Skeletal muscle satellite cell (primary cell): ENCODE measurements around the gene MRPS15. TPM values are rescaled to one million over a fixed set of nuclear protein-coding genes. Genes with fewer than 3 reads are reported as not detected.
"Not testable (repeated sequence)": the region's sequence is repeated elsewhere in the genome, so short reads cannot be mapped to it uniquely, and the experiment has no call there.

Source experiments
- H3K27me3 ChIP-seq: 2 replicates; pipeline ENCODE4 v1.7.0; 2013; ENCODE audit warnings: low read length; ENCODE audit not compliant: control insufficient read depth, insufficient read depth
- H3K36me3 ChIP-seq: 2 replicates; pipeline ENCODE4 v1.7.0; 2013; ENCODE audit warnings: mild to moderate bottlenecking, control low read depth, low read length; ENCODE audit not compliant: insufficient read depth
- H3K4me1 ChIP-seq: 2 replicates; pipeline ENCODE4 v1.7.0; 2013; ENCODE audit warnings: low read length; ENCODE audit not compliant: control insufficient read depth, insufficient read depth
- H3K4me2 ChIP-seq: 2 replicates; pipeline ENCODE4 v1.7.0; 2013; ENCODE audit warnings: mild to moderate bottlenecking, low read length
- H3K4me3 ChIP-seq: 2 replicates; pipeline ENCODE4 v1.7.0; 2013; ENCODE audit warnings: low read length
- H3K9ac ChIP-seq: 2 replicates; pipeline ENCODE4 v1.7.0; 2013; ENCODE audit warnings: mild to moderate bottlenecking, low read depth, low read length, moderate library complexity
- H3K9me3 ChIP-seq: replicated peaks from 2 replicates; pipeline ENCODE4 v1.7.0; 2013; ENCODE audit warnings: mild to moderate bottlenecking, control low read depth, low read length
- total RNA-seq: library from RNA; depleted of rRNA; stranded (reverse); fragments of >200 nt; gene quantifications from 2 replicates; pipeline ENCODE4 v1.2.3, GENCODE V29; 2012; rRNA removed

MRPS15 gene
- total RNA-seq = 89.1 and 103 TPM in 2 replicates

- peaks cover 17% of the 10 kb centered on the region for H3K4me1 ChIP-seq
- H3K9me3 ChIP-seq = no peaks in the 10 kb centered on the region
Measured at GRCh38 chr1:36463803-36464604, at the start of gene MRPS15. Gene MRPS15, minus strand, starts transcription at chr1:36464384. Its CDS starts 109 bp downstream, at chr1:36464275.

GRCh38 chr1:36512842-36513241, 48.7 kb upstream of the MRPS15 start:
- no peak overlapping the region for H3K4me2 ChIP-seq
- H3K36me3 ChIP-seq = no peaks in the 10 kb centered on the region
- no peaks in the 10 kb centered on the region for H3K4me1 ChIP-seq
- no peak overlapping the region for H3K4me3 ChIP-seq
- H3K27me3 ChIP-seq = peaks cover 4% of the 10 kb centered on the region
- H3K9ac ChIP-seq = no peak overlapping the region
- no peaks in the 10 kb centered on the region for H3K9me3 ChIP-seq

More at GRCh38 chr1:36463803-36464604, at the start of gene MRPS15:
- peak within 1 kb of the TSS; percentile 85 for H3K9ac ChIP-seq
- peak within 1 kb of the TSS; percentile 97 for H3K4me2 ChIP-seq
- no peaks in the 10 kb centered on the region for H3K27me3 ChIP-seq
- H3K36me3 ChIP-seq = peaks cover 30% of the 10 kb centered on the region
- peak within 1 kb of the TSS; percentile 84 for H3K4me3 ChIP-seq

- Histone ChIP-seq H3K9ac (no peak overlapping the region), H3K9me3 (no peaks in the 10 kb centered on the region), H3K4me2 (no peak overlapping the region), H3K4me1 (no peaks in the 10 kb centered on the region), H3K27me3 (peaks cover 4% of the 10 kb centered on the region), H3K4me3 (no peak overlapping the region), H3K36me3 (no peaks in the 10 kb centered on the region)
Measured at GRCh38 chr1:36511804-36512798, 47.9 kb upstream of the MRPS15 start.

- H3K4me3 ChIP-seq, H3K9ac ChIP-seq, H3K9me3 ChIP-seq, H3K27me3 ChIP-seq, H3K36me3 ChIP-seq, H3K4me2 ChIP-seq, H3K4me1 ChIP-seq: not testable (repeated sequence)
Measured at GRCh38 chr1:36511220-36511619, 47.0 kb upstream of the MRPS15 start.

GRCh38 chr1:36510418-36510817, 46.2 kb upstream of the MRPS15 start:
- Histone ChIP-seq H3K9me3 (no peaks in the 10 kb centered on the region), H3K36me3 (no peaks in the 10 kb centered on the region), H3K27me3 (peaks cover 4% of the 10 kb centered on the region), H3K4me3 (no peak overlapping the region), H3K4me1 (no peaks in the 10 kb centered on the region), H3K9ac (no peak overlapping the region), H3K4me2 (no peak overlapping the region)

- Histone ChIP-seq H3K9ac (no peak overlapping the region), H3K4me3 (no peak overlapping the region), H3K4me1 (no peaks in the 10 kb centered on the region), H3K4me2 (no peak overlapping the region), H3K27me3 (peaks cover 16% of the 10 kb centered on the region), H3K36me3 (no peaks in the 10 kb centered on the region), H3K9me3 (no peaks in the 10 kb centered on the region)
Measured at GRCh38 chr1:36508257-36508656, 44.1 kb upstream of the MRPS15 start.

GRCh38 chr1:36506276-36506920, 42.2 kb upstream of the MRPS15 start:
- Histone ChIP-seq H3K36me3 (no peaks in the 10 kb centered on the region), H3K9me3 (no peaks in the 10 kb centered on the region), H3K4me1 (no peaks in the 10 kb centered on the region), H3K27me3 (peaks cover 17% of the 10 kb centered on the region), H3K9ac (no peak overlapping the region), H3K4me3 (no peak overlapping the region), H3K4me2 (no peak overlapping the region)

- no peak overlapping the region for H3K4me2 ChIP-seq
- no peaks in the 10 kb centered on the region for H3K9me3 ChIP-seq
- H3K36me3 ChIP-seq = no peaks in the 10 kb centered on the region
- peaks cover 17% of the 10 kb centered on the region for H3K27me3 ChIP-seq
- no peaks in the 10 kb centered on the region for H3K4me1 ChIP-seq
- no peak overlapping the region for H3K4me3 ChIP-seq
- H3K9ac ChIP-seq = no peak overlapping the region
Measured at GRCh38 chr1:36503733-36504132, 39.5 kb upstream of the MRPS15 start.

- H3K4me2 ChIP-seq = no peak overlapping the region
- no peak overlapping the region for H3K4me3 ChIP-seq
- no peaks in the 10 kb centered on the region for H3K9me3 ChIP-seq
- peaks cover 20% of the 10 kb centered on the region for H3K27me3 ChIP-seq
- H3K36me3 ChIP-seq = no peaks in the 10 kb centered on the region
- no peaks in the 10 kb centered on the region for H3K4me1 ChIP-seq
- H3K9ac ChIP-seq = no peak overlapping the region
Measured at GRCh38 chr1:36503159-36503558, 39.0 kb upstream of the MRPS15 start.

- Histone ChIP-seq H3K4me2 (no peak overlapping the region), H3K4me1 (no peaks in the 10 kb centered on the region), H3K9ac (no peak overlapping the region), H3K36me3 (no peaks in the 10 kb centered on the region), H3K27me3 (peaks cover 23% of the 10 kb centered on the region), H3K9me3 (no peaks in the 10 kb centered on the region), H3K4me3 (no peak overlapping the region)
Measured at GRCh38 chr1:36502616-36503015, 38.4 kb upstream of the MRPS15 start.

GRCh38 chr1:36501911-36502310, 37.7 kb upstream of the MRPS15 start:
- not testable (repeated sequence) for H3K4me3 ChIP-seq, H3K9me3 ChIP-seq, H3K9ac ChIP-seq, H3K4me1 ChIP-seq, H3K4me2 ChIP-seq, H3K36me3 ChIP-seq
- H3K27me3 ChIP-seq = peaks cover 26% of the 10 kb centered on the region
